ENCODE results near the gene MEIS1. TPM values are rescaled to one million over a fixed set of nuclear protein-coding genes. Genes with fewer than 3 reads are reported as not detected.

MEIS1 gene
- total and polyA plus RNA-seq, 8 donors, result 4.8 to 172 (median 38.5) TPM

DNA sequence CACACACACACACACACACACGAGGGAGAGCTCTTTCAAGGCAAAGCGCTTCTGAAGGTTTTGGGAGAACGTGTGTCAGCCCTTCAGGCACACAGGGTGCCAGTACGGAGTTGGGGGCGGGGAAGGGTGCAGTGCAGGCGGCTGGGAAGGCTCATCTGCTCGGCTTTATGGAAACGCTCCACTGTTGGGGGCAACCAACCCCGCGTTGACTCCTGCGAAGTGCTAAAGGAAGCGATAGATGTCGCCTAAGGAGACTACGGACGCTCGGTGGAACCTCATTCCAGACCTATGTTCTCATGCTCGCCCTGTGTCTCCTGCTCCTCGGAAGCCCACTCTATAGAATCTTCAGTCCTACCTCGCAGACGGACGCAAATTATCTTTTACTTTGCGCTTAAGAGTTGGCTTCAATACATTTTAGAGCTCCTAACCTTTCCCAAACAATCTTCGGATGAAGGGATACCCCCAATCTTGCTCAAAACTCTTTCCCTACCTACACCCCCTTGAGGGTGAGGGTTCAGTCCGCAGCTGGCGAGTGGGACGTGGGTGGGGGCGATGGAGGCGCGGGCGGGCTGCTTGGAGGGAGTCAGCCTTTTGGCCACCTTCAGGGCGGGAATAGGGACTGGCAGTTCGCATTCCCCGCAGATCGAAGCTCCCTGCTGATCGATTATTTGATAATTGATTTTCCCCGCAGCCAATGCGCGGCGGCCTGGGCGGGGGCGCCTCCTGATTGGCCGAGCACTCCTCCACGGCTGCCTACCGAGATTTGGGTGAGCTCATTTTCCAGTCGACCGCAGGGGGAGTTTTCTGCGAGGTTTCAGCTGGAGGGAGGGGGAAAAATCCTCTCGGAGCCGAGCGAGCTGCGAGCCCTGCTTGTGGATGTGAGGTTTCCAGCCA, 1.9 kb upstream of the MEIS1 start:
- H3K4me3 ChIP-seq, result peak overlapping the region; percentile 70 to 83 (median 72)
- H3K27ac ChIP-seq, result peak overlapping the region; percentile 86 to 93 (median 89)
- DNase-seq, result peak; percentile 88 to 98
- intact Hi-C loops (cut with DNase I; ENCODE audit: low total_unique reads), result no loop called here
- WGBS, 5 donors, result 0 to 2% (median 2%) methylated on average over 49 to 51 of the region's 51 CpGs
- TF ChIP-seq POLR2A (IDR thresholded peaks at IDR 0.05) (no peak), POLR2AphosphoS5 (IDR thresholded peaks at IDR 0.05) (peak; percentile 45 to 78 (median 61)), EP300 (IDR thresholded peaks at IDR 0.05) (no peak)
- TF ChIP-seq, protein P1, sequence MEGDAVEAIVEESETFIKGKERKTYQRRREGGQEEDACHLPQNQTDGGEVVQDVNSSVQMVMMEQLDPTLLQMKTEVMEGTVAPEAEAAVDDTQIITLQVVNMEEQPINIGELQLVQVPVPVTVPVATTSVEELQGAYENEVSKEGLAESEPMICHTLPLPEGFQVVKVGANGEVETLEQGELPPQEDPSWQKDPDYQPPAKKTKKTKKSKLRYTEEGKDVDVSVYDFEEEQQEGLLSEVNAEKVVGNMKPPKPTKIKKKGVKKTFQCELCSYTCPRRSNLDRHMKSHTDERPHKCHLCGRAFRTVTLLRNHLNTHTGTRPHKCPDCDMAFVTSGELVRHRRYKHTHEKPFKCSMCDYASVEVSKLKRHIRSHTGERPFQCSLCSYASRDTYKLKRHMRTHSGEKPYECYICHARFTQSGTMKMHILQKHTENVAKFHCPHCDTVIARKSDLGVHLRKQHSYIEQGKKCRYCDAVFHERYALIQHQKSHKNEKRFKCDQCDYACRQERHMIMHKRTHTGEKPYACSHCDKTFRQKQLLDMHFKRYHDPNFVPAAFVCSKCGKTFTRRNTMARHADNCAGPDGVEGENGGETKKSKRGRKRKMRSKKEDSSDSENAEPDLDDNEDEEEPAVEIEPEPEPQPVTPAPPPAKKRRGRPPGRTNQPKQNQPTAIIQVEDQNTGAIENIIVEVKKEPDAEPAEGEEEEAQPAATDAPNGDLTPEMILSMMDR (IDR thresholded peaks at IDR 0.05), result no peak
- H3K4me1 ChIP-seq, result peaks cover 0 to 46% (median 26%) of the 10 kb centered on the region in 4 donors
- peaks cover 0 to 54% (median 21%) of the 10 kb centered on the region in 3 donors for H3K27me3 ChIP-seq
- H3K36me3 ChIP-seq, result peaks cover 0 to 6% (median 2%) of the 10 kb centered on the region in 4 donors
- no peaks in the 10 kb centered on the region for H3K9me3 ChIP-seq

DNA sequence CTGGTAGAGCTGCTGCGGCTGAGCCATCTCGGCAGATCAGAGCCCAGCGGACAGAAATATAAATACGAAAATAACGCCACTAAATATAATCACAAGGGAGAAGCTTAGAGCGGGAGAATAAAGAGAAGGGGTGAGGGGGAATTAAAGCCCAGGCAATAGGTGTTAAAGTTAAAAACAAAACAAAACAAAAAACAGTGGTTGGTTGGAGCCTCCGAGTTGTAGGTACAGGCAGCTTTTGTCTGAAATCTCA, 1.3 kb upstream of the MEIS1 start:
- Histone ChIP-seq H3K36me3 (peaks cover 0 to 12% (median 3%) of the 10 kb centered on the region in 4 donors), H3K9me3 (no peaks in the 10 kb centered on the region), H3K4me3 (peak overlapping the region; percentile 70 to 83 (median 72)), H3K27ac (peak overlapping the region; percentile 86 to 93 (median 89)), H3K27me3 (peaks cover 0 to 52% (median 21%) of the 10 kb centered on the region in 3 donors), H3K4me1 (peaks cover 0 to 42% (median 26%) of the 10 kb centered on the region in 4 donors)
- intact Hi-C loops (cut with DNase I; ENCODE audit: low total_unique reads), result no loop called here
- no peak for DNase-seq
- WGBS, 5 donors, result 0 to 2% (median 0%) methylated on average over 7 of the region's 7 CpGs
- TF ChIP-seq POLR2AphosphoS5 (IDR thresholded peaks at IDR 0.05) (no peak), POLR2A (IDR thresholded peaks at IDR 0.05) (no peak), EP300 (IDR thresholded peaks at IDR 0.05) (no peak)
- TF ChIP-seq, protein P1 (IDR thresholded peaks at IDR 0.05), result no peak

DNA sequence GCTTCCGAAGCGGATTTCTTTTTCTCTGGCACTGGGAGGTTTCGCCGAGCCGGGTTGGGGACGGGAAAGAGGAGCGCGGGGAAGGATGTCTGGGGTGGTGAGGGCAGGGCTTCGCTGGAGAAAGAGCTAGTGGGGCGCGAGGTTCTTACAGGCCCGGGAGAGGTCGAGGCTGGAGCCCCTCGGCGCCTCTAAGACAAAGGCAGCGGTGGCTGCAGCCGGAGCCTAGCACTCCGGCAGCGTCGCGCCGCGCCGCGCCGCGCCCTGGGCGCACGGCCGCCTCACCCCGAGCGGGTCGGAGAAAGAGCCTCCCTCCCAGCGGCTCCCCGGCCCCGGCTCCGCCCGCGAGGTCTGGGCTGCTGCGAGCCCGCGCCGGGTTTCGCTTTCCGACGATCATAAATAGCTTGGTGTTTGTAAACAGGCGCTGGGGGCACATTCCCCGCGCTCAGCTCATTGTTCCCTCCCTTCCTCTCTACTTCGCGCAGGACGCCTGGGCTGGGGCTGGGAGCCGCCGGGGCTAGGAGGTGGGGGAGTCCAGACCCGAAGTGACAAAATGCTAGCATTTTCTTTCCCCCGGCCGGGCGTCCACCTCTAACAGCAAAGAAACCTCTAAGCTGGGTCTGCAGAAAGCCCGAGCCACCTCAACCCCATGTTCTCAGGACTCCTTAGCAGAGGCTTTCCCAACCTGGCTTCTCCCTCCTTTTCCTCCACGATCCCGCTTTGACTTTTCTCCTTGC, 813 bp upstream of the MEIS1 start:
- Histone ChIP-seq H3K27me3 (peaks cover 0 to 52% (median 21%) of the 10 kb centered on the region in 3 donors), H3K4me3 (peak overlapping the region; percentile 70 to 83 (median 72)), H3K27ac (peak overlapping the region; percentile 86 to 93 (median 89)), H3K4me1 (peaks cover 0 to 39% (median 26%) of the 10 kb centered on the region in 4 donors), H3K36me3 (peaks cover under 1 to 17% (median 4%) of the 10 kb centered on the region in 4 donors), H3K9me3 (no peaks in the 10 kb centered on the region)
- peak; percentile 69 to 90 for DNase-seq
- no peak for TF ChIP-seq EP300 (IDR thresholded peaks at IDR 0.05)
- TF ChIP-seq, protein P1 (IDR thresholded peaks at IDR 0.05), result no peak
- TF ChIP-seq POLR2AphosphoS5 (IDR thresholded peaks at IDR 0.05), result peak in 2 of 3 donors; percentile 9 to 71
- intact Hi-C loops (cut with DNase I; ENCODE audit: low total_unique reads), result no loop called here
- WGBS, 5 donors, result 0 to 1% (median 0%) methylated on average over 29 to 61 of the region's 61 CpGs

DNA sequence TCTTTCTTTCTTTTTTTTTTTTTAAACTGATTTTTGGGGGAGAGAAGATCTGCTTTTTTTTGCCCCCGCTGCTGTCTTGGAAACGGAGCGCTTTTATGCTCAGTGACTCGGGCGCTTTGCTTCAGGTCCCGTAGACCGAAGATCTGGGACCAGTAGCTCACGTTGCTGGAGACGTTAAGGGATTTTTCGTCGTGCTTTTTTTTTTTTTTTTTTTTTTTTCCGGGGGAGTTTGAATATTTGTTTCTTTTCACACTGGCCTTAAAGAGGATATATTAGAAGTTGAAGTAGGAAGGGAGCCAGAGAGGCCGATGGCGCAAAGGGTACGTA, 587 bp downstream of the MEIS1 start:
- DNase-seq, result no peak
- TF ChIP-seq EP300 (IDR thresholded peaks at IDR 0.05) (no peak), POLR2A (IDR thresholded peaks at IDR 0.05) (no peak)
- TF ChIP-seq, protein P1 (IDR thresholded peaks at IDR 0.05), result no peak
- Histone ChIP-seq H3K27ac (peak overlapping the region in 4 of 5 donors; percentile 88 to 93 (median 90)), H3K4me3 (peak overlapping the region; percentile 70 to 83 (median 72)), H3K27me3 (peaks cover 0 to 66% (median 26%) of the 10 kb centered on the region in 3 donors), H3K36me3 (peaks cover 3 to 31% (median 10%) of the 10 kb centered on the region in 4 donors), H3K4me1 (peaks cover 0 to 28% (median 22%) of the 10 kb centered on the region in 4 donors), H3K9me3 (no peaks in the 10 kb centered on the region)
- WGBS, 5 donors, result 0 to 6% (median 3%) methylated on average over 15 of the region's 15 CpGs
- intact Hi-C loops (cut with DNase I; ENCODE audit: low total_unique reads), result no loop called here

Data from stomach (tissue), 9 donors.